Prostate gland (tissue), 2 donors: ENCODE results near the gene TMEM131. TPM values are rescaled to one million over a fixed set of nuclear protein-coding genes. Genes with fewer than 3 reads are reported as not detected.
"Not testable (repeated sequence)": the region's sequence is repeated elsewhere in the genome, so short reads cannot be mapped to it uniquely, and the experiment has no call there.

Experiments used
- DNase-seq: peaks from one replicate; pipeline ENCODE4 v3.0.0-alpha.2; 2019; ENCODE audit warnings: low spot score
- H3K27ac ChIP-seq, 2 donors: fragments of 200-600 bp; sonication (generic); 2 replicates each; pipeline ENCODE4 v1.5.1; 2017 to 2019
- H3K27me3 ChIP-seq: fragments of 200-600 bp; sonication (generic); replicated peaks from 2 replicates; pipeline ENCODE4 v1.5.1; 2019; ENCODE audit not compliant: insufficient read depth
- H3K36me3 ChIP-seq, 2 donors: fragments of 200-600 bp; sonication (generic); 1 replicate in 1 of 2; 2 replicates in 1 of 2; pipeline versions ENCODE4 v1.5.1 to v1.8.1; 2017 to 2019
- H3K4me1 ChIP-seq: fragments of 200-600 bp; sonication (generic); replicated peaks from 2 replicates; pipeline ENCODE4 v1.5.1; 2019
- H3K4me3 ChIP-seq, 2 donors: fragments of 200-600 bp; sonication (generic); 2 replicates each; pipeline ENCODE4 v1.5.1; 2017 to 2019
- H3K9me3 ChIP-seq: fragments of 200-600 bp; sonication (generic); 2 replicates; pipeline ENCODE4 v1.5.1; 2017
- POLR2A ChIP-seq: fragments of 450-650 bp; IDR thresholded peaks from one replicate; pipeline ENCODE4 v1.6.1; 2016; ENCODE audit warnings: antibody characterized with exemption, mild to moderate bottlenecking
- POLR2AphosphoS5 ChIP-seq: sonication (generic); formaldehyde crosslinking; IDR thresholded peaks from one replicate; pipeline ENCODE4 v1.6.1; 2017; ENCODE audit warnings: antibody characterized with exemption
- WGBS: methylation state at CpG from one replicate; pipeline ENCODE4 v1.1.5; 2018; 5-methylcytosine and 5-hydroxymethylcytosine counted together
- intact Hi-C: fragments of 100-400 bp; cut with DNase I; formaldehyde crosslinking; loops from one replicate; pipeline ENCODE4 v1.14.2; 2022
- total RNA-seq, 2 donors: library from RNA; depleted of rRNA; stranded (reverse); fragments of >200 nt; gene quantifications; one replicate each; pipeline ENCODE4 v1.1.0, GENCODE V29; 2016
- TF ChIP-seq, protein P1 (sequence below), 4 experiments: fragments of 200-600 bp in 2 of 4; fragments of 450-650 bp in 2 of 4; sonication (generic) in 2 of 4; IDR thresholded peaks; 1 replicate in 3 of 4; 2 replicates in 1 of 4; pipeline ENCODE4 v1.5.1; 2016 to 2019; ENCODE audit warnings: antibody characterized with exemption in 4 of 4, mild to moderate bottlenecking in 2 of 4, moderate library complexity in 2 of 4

The TMEM131 gene
- total RNA-seq, 2 donors from 2014 or later, result 40.6 to 42.0 TPM

DNA sequence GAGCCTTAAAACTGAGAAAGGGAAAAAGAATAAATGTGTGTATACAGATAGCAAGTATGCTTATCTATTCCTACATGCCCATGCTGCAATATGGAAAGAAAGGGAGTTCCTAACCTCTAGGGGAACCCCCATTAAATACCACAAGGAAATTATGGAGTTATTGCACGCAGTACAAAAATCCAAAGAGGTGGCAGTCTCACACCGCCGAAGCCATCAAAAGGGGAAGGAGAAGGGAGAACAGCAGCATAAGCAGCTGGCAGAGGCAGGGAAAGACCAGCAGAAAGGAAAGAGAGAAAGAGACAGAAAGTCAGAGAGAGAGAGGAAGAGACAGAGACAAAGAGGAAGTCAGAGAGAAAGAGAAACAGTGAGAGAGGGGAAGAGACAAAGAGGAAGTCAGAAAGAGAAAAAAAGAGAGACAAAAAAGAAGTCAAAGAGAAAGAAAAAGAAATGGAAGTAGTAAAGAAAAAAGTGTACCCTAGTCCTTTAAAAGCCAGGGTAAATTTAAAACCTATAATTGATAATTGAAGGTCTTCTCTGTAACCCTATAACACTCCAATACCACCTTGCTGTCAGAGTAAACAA, 169.4 kb downstream of the TMEM131 start:
- H3K27me3 ChIP-seq, intact Hi-C loops, H3K27ac ChIP-seq, H3K36me3 ChIP-seq, H3K4me1 ChIP-seq, DNase-seq, H3K4me3 ChIP-seq, H3K9me3 ChIP-seq: not testable (repeated sequence)
- 87% methylated on average over 3 of the region's 3 CpGs for WGBS

- 89% methylated on average over 2 of the region's 2 CpGs for WGBS
- H3K36me3 ChIP-seq, H3K27ac ChIP-seq, intact Hi-C loops, H3K4me3 ChIP-seq, H3K27me3 ChIP-seq, H3K9me3 ChIP-seq, DNase-seq, H3K4me1 ChIP-seq: not testable (repeated sequence)
Observed at GRCh38 chr2:97824011-97824410, 171.7 kb downstream of the TMEM131 start.

- DNase-seq, H3K4me1 ChIP-seq, H3K4me3 ChIP-seq, intact Hi-C loops, H3K27ac ChIP-seq, H3K27me3 ChIP-seq, H3K9me3 ChIP-seq, H3K36me3 ChIP-seq: not testable (repeated sequence)
- WGBS, result 97% methylated on average over 6 of the region's 6 CpGs
Observed at GRCh38 chr2:97821862-97822261, 173.9 kb downstream of the TMEM131 start.

- no peak for TF ChIP-seq POLR2A
- TF ChIP-seq, protein P1, sequence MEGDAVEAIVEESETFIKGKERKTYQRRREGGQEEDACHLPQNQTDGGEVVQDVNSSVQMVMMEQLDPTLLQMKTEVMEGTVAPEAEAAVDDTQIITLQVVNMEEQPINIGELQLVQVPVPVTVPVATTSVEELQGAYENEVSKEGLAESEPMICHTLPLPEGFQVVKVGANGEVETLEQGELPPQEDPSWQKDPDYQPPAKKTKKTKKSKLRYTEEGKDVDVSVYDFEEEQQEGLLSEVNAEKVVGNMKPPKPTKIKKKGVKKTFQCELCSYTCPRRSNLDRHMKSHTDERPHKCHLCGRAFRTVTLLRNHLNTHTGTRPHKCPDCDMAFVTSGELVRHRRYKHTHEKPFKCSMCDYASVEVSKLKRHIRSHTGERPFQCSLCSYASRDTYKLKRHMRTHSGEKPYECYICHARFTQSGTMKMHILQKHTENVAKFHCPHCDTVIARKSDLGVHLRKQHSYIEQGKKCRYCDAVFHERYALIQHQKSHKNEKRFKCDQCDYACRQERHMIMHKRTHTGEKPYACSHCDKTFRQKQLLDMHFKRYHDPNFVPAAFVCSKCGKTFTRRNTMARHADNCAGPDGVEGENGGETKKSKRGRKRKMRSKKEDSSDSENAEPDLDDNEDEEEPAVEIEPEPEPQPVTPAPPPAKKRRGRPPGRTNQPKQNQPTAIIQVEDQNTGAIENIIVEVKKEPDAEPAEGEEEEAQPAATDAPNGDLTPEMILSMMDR (IDR thresholded peaks at IDR 0.05), result no peak
- TF ChIP-seq POLR2AphosphoS5, result no peak
- DNase-seq, result no peak
- Histone ChIP-seq H3K4me3 (no peak overlapping the region), H3K36me3 (no peaks in the 10 kb centered on the region), H3K27ac (no peak overlapping the region), H3K9me3 (no peaks in the 10 kb centered on the region), H3K4me1 (no peaks in the 10 kb centered on the region), H3K27me3 (no peaks in the 10 kb centered on the region)
- intact Hi-C loops, result no loop called here
- 50% methylated on average over 6 of the region's 6 CpGs for WGBS
Observed at GRCh38 chr2:97819754-97820153, 176.0 kb downstream of the TMEM131 start.

- Histone ChIP-seq H3K27ac (no peak overlapping the region), H3K36me3 (no peaks in the 10 kb centered on the region), H3K4me3 (no peak overlapping the region), H3K9me3 (no peaks in the 10 kb centered on the region), H3K4me1 (no peaks in the 10 kb centered on the region), H3K27me3 (no peaks in the 10 kb centered on the region)
- TF ChIP-seq POLR2AphosphoS5 (no peak), POLR2A (no peak)
- TF ChIP-seq, protein P1 (IDR thresholded peaks at IDR 0.05), result no peak
- 95% methylated on average over 2 of the region's 2 CpGs for WGBS
- no peak for DNase-seq
- intact Hi-C loops, result no loop called here
Observed at GRCh38 chr2:97816411-97816810, 179.3 kb downstream of the TMEM131 start.

DNA sequence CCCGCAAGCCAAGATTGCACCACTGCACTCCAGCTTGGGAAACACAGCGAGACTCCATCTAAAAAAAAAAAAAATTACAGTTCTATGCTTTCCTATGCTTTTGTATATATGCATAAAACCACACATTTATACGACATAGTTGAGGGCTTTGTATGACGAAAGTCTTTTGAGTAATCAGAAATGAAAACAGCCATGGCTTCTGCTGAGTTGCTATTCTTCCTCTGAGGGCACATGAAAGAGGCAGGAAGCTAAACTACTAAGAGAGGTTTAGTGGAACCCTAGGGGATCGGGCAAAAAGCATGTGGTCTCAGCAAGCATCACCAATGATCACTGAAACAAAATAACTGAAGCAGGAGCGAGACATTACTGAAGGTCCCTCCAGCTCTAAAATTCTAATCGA, 182.8 kb downstream of the TMEM131 start:
- Histone ChIP-seq H3K27me3 (no peaks in the 10 kb centered on the region), H3K4me3 (no peak overlapping the region), H3K36me3 (no peaks in the 10 kb centered on the region), H3K4me1 (no peaks in the 10 kb centered on the region), H3K27ac (no peak overlapping the region), H3K9me3 (no peaks in the 10 kb centered on the region)
- TF ChIP-seq POLR2AphosphoS5 (no peak), POLR2A (no peak)
- TF ChIP-seq, protein P1 (IDR thresholded peaks at IDR 0.05), result no peak
- 91% methylated on average over 7 of the region's 7 CpGs for WGBS
- intact Hi-C loops, result loop anchor here (2.0 kb wide), 1 partner anchor 570 kb away; no protein-coding TSS in a partner anchor
- DNase-seq, result no peak
